HG02884 (cell line): Measurements from ENCODE around the gene ATXN7L3.

Experiments used
- ATAC-seq: cut with Tn5 transposase; IDR thresholded peaks from one replicate; pipeline ENCODE4 v1.9.1; 2021; ENCODE audit warnings: mild to moderate bottlenecking, moderate library complexity; ENCODE audit not compliant: unreplicated experiment

The ATXN7L3 gene

GRCh38 chr17:44219108-44219615 is 19.5 kb upstream of the ATXN7L3 start:
- no peak for ATAC-seq

DNA sequence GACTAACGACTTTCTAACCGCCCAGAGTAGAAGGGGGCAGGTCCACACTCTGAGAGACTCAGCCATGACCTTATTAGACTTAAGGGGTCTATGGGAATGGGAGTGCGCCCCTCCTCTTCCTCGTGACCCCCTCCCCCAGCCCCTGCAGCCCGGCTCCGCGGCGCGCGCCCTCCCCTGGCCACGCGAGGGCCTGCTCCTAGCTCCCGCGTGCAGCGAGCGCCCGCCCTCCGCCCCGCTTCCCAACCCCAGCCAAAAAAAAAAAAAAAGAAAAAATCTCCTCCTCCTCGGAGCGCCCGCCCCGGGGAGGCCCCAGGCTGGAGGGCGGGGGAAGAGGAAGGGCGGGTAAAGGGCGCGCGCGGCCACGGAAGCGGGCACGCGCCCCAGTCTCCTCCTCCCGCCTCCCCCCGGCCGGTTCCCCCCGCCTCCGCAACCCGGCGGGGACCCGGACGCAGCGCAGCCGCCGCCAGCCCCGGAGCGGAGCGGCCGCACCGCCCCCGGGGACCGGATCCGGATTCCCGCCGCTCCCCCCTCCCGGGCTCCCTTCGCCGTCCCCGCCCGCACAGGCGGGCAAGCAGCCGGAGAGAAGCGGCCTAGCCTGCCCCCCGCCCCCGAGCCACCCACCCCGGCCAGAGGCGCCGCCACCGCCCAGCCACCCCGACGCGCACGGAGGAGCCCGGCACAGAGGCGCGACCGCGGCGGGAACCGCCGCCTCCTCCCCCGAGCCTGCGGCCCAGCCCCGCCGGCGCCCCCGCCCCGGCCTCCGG is 18.8 kb upstream of the ATXN7L3 start:
- no peak for ATAC-seq

DNA sequence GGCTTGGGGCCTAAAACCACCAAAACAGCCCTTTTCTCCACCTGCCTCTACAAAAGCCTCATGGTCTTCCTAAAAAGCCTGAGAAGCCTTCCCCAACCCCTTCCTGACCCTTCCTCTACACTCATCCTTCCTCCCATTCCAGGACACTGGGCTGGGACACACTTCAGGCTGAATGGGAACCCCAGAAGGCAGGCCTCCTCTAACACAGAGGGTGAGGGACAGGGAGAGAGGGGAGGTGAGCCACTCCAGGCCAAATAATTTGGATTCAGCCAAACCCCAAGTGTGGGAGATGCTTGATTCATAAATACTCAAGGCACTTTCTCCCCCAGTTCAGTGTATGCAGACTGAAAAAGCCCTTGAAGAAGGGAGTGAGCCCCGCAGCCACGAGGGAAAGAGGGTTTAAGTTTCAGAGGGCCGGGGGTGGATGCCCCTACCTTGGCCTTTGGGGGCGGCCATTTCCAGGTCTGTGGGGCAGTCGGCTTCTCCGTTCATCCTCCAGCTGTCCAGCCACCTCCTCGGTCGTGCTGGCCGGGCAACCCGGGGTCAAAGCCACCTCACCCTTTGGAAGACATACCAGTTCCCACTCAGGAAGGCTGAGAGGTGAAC is 18.2 kb upstream of the ATXN7L3 start:
- no peak for ATAC-seq

DNA sequence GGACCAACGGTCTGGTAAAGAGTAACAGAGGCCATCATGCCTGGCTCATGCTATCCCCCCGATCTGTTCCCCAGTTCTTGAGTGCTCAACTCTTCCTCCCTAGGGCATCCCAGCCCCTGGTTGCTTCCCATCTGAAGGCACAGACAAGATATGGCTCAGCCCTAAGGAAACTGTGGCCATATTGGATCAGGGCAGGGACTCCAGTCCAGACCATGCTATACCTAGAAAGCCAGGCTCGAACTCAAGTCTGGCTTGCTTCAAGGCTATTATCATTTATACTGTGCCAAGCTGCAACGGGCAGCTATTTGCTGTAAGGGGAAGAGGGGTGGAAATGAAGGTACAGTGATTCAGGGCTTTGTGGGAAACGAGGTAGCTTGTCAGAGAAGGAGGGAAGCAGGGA is 17.0 kb upstream of the ATXN7L3 start:
- no peak for ATAC-seq

GRCh38 chr17:44216173-44216572 is 16.5 kb upstream of the ATXN7L3 start:
- ATAC-seq, result no peak

- no peak for ATAC-seq
Measured at GRCh38 chr17:44214896-44215295, 15.2 kb upstream of the ATXN7L3 start.

DNA sequence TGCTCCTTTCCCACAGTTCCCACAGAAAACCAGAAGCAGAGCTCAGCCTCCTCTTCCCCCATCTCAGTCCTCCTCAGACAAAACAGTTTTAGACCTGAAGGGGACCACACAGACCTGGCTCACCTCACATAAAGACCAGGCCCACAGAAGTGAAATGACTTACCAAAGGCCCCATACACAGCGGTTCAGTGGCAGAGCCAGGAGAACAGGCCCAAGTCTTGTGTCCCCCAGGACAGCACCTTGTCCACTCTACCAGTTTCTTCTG is 14.5 kb upstream of the ATXN7L3 start:
- no peak for ATAC-seq

DNA sequence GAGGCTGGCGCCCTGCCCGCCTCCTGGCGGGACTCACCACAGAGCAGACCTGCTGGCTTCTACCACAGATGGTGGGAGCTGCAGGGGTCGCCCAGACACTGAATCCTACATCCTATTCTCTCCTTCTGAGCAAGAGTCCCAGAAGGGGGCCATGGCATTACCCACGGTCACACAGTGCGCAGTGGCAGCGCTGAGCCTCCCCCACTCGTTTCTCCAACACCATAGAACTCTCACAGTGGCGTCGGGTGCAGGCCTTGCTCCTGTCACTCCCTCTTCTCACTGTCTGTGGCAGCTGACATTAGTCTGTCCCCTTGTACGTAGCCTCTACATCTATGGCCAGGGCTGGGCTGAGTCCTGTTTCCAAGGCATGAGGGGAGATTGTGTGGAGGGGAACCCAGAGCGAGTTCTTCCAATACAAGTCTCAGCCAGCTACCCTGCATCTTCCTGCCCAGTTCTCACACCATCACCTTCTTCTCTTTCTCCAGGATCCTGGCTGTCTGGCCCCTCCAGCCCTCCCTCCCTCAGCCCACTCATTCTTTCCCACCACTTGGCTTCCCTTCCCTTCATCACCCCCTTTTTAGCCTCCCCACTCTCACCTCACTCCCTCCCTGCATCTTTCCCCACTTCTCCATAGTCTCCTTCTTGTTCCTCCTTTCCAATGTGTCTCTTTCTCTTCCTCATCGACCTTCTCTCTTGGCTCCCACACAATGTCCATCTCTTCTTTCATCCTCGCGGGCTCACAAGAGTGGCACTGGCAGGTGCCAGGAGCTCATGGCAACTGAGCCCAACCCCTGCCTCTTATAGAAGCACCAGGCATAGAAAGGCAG is 13.9 kb upstream of the ATXN7L3 start:
- ATAC-seq, result no peak

DNA sequence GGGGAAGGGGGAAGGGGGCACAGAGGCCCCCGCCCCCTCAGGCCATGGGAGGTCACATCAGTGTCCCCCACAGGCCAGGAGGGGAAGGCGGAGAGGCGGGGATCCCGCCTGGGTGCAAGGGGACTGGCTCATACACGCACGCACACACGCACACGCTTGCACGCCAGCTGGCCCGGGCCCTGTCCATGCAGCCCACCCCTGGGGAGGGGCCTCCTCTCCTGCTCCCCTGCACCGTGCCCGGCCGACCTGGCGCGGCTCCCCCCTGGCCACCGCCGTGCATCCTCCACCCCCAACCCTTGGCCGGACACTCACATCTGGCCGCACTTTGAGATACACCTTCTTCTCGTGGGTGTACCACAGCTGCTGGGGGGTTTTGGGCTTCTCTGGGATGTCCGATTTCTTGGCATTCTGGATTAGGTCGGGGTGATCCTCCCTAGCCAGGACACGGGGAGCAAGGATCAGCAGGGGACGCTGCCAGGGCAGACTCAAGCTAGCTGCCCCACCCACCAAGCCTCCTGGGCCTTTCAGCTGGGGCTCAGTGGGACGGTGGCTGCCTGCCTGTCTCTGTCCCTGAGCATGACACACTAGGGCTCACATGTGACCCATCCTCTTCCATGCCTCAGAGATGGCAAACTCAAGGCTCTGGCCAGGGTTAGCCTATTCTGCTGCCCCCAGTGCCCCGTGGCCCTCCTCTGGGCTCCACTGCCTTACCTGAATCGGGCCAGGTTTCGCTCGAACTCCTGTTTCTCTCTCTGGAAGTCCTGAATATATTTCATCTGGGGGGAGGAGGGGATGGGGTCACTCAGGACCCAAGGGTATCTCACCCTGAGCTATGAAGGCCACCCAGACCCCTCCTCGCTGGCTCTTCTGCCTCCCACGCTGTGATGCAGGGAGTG is 13.1 kb upstream of the ATXN7L3 start:
- ATAC-seq, result no peak

- no peak for ATAC-seq
Measured at GRCh38 chr17:44211281-44212265, 11.9 kb upstream of the ATXN7L3 start.

GRCh38 chr17:44210342-44211192 is 10.9 kb upstream of the ATXN7L3 start:
- ATAC-seq, result peak; percentile 76

DNA sequence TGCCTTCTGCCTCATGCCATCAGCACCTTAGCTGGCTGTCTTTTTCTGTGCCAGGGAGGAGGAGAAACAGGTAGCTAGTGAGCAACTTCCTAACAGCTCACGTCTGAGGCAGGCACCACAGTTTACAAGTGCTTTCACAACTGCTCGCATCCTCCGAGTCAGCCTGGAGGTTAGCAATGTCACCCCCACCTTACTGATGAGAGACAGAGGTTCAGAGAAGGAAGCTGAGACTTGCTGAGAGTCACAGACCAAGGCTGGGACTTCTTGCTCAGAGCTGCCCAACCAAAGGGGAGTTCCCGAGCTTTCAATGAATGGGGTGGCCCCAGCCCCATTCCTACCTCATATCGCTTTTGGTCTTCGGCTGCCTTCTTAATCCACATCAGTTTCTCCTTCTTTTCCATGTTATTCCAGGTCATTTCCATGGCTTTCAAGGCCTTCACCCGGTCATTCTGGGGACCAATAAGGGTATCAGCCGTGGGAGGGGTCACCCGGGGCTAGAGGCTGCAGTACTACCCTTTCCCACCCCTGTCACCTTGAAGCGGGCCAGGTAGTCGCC is 10.2 kb upstream of the ATXN7L3 start:
- peak; percentile 26 for ATAC-seq

GRCh38 chr17:44207743-44208142 is 8.1 kb upstream of the ATXN7L3 start:
- no peak for ATAC-seq

- ATAC-seq, result no peak
Measured at GRCh38 chr17:44207319-44207718, 7.6 kb upstream of the ATXN7L3 start.

GRCh38 chr17:44206825-44207155 is 7.1 kb upstream of the ATXN7L3 start:
- ATAC-seq, result no peak

- no peak for ATAC-seq
Measured at GRCh38 chr17:44205962-44206824, 6.5 kb upstream of the ATXN7L3 start.

GRCh38 chr17:44204441-44204882 is 4.8 kb upstream of the ATXN7L3 start:
- ATAC-seq, result no peak
